ENCODE results near the gene GYG1. TPM values are rescaled to one million over a fixed set of nuclear protein-coding genes. Genes with fewer than 3 reads are reported as not detected.

Gene GYG1
- total RNA-seq, 4 donors from 2014 or later = 11.9 to 23.9 (median 12.8) TPM

DNA sequence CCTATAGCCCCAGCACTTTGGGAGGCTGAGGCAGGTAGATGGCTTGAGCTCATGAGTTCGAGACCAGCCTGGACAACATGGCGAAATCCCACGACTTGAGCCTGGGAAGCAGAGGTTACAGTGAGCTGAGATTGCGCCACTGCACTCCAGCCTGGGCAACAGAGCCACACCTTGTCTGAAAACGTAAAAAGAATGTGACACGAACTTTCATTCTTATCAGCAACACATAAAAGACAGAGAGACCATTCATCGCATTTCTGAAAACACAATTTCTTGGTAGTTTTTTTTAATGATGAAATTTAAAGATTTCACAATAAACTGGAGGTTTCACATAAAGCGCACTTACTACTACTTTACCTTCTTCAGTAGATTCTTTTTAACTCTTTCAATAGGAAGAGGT lies 76.5 kb downstream of the GYG1 start:
- DNase-seq = no peak
- H3K4me1 ChIP-seq = no peaks in the 10 kb centered on the region
- TF ChIP-seq, protein P1, sequence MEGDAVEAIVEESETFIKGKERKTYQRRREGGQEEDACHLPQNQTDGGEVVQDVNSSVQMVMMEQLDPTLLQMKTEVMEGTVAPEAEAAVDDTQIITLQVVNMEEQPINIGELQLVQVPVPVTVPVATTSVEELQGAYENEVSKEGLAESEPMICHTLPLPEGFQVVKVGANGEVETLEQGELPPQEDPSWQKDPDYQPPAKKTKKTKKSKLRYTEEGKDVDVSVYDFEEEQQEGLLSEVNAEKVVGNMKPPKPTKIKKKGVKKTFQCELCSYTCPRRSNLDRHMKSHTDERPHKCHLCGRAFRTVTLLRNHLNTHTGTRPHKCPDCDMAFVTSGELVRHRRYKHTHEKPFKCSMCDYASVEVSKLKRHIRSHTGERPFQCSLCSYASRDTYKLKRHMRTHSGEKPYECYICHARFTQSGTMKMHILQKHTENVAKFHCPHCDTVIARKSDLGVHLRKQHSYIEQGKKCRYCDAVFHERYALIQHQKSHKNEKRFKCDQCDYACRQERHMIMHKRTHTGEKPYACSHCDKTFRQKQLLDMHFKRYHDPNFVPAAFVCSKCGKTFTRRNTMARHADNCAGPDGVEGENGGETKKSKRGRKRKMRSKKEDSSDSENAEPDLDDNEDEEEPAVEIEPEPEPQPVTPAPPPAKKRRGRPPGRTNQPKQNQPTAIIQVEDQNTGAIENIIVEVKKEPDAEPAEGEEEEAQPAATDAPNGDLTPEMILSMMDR (IDR thresholded peaks at IDR 0.05) = no peak
- TF ChIP-seq POLR2A (IDR thresholded peaks at IDR 0.05) = no peak
- no peak overlapping the region for H3K27ac ChIP-seq
- peaks cover 0 to 32% (median 0%) of the 10 kb centered on the region in 3 donors for H3K36me3 ChIP-seq
- no peaks in the 10 kb centered on the region for H3K9me3 ChIP-seq
- no peak overlapping the region for H3K4me3 ChIP-seq
- no peaks in the 10 kb centered on the region for H3K27me3 ChIP-seq

Other genes starting within 250 kb of the GYG1 start
- under 1 TPM in 1 of 4 donors, not detected in 3; 0.66 TPM for gene CPB1, start 163.7 kb upstream of the GYG1 start, total RNA-seq
- 10 to 100 TPM in 1 of 4 donors, 1 to 10 TPM in 2, under 1 TPM in 1; 0.70 to 13.6 (median 5.8) TPM for gene CPA3, start 126.2 kb upstream of the GYG1 start, total RNA-seq
- 10 to 100 TPM in 2 of 4 donors, 1 to 10 TPM in 2; 6.0 to 19.8 (median 12.4) TPM for gene HLTF, start 95.0 kb downstream of the GYG1 start, total RNA-seq
- 10 to 100 TPM; 28.2 to 40.4 (median 32.6) TPM for gene HPS3, start 138.1 kb downstream of the GYG1 start, total RNA-seq
- 10 to 100 TPM in 3 of 4 donors, 1 to 10 TPM in 1; 4.7 to 37.8 (median 19.2) TPM for gene CP, start 230.3 kb downstream of the GYG1 start, total RNA-seq